Stimulated activated CD4-positive, alpha-beta T cell treated with anti-CD3 and anti-CD28 coated beads, Interleukin-4, amount 100 ng/mL, for 24 hours (primary cell): Measurements from ENCODE around the gene HNRNPA2B1.
A peak's percentile ranks its signal among the peaks of the same experiment; 100 is the strongest.

Source experiments
- DNase-seq: peaks from one replicate; pipeline ENCODE4 v3.0.0-alpha.2; 2020

The HNRNPA2B1 gene

DNA sequence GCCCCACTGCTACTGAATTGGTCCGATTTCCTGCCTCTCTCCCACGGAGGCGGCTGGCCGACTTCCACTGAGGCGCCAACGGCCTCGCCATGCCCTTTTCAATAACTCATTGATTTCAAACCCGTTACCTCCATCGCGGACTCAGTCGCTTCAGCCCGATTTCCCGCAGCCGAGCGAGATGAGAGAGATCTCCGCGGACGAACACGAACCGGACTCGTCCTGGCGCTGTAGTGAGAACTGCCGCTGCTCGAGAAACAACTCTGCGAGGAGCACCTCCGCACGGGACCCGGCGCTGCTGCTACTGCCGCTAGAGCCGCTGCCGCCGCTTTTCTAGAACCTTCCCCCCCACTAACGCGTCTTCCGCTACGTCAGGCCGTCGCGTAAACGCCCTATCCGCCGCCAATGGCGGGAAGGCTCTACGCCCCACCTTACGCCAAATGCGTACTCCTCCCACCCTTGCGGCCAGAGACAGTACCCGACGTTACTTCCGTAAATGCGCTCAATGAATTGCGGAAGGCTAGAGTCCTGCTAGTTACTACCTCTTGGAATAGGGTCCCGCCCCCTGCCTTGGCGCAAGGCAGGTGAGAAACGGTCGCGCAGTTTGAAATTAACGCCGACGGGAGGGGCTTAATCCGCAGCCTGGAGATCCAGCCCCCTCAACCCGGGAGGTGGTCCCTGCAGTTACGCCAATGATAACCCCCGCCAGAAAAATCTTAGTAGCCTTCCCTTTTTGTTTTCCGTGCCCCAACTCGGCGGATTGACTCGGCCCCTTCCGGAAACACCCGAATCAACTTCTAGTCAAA is at the start of gene HNRNPA2B1:
Gene HNRNPA2B1, minus strand, starts transcription at position 303 of the 803 bp plus-strand sequence. Its CDS starts 169 bp downstream, at position 134.
- DNase-seq = peak; percentile 98

DNA sequence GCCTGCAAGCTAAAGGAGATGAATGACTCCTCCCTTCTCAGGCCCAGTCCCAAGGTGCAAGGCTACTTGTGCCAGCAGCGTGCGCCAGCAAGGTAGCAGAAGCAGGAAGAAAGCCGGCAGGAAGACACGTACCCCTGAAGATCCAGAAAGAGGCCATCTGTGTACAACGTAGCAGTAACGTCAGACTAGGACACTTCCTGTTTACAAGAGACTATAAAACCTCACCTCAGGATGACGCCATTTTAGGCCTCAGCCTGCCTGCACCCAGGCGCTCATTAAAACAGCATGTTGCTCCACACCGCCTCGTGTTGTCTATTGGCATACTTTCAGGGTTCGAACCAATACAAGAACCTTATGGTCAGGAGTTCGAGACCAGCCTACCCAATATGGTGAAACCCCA is 49.7 kb upstream of the HNRNPA2B1 start:
- no peak for DNase-seq

DNA sequence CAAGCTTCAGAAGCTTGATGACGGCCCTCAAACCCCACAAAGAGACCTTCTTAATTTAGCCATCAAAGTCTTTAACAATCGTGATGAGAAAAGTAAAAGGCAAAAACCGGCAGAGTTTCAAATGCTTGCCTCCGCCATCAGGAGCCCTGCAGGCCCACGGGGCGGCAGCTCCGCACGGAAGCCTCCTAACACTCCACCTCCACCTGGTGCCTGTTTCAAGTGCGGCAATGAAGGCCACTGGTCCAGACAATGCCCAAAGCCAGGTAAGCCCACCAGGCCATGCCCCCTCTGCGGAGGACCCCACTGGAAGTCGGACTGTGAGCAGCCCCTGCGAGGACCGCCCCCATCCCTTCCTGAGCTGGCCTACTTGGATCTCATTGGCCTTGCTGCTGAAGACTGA is 44.6 kb upstream of the HNRNPA2B1 start:
- no peak for DNase-seq

DNA sequence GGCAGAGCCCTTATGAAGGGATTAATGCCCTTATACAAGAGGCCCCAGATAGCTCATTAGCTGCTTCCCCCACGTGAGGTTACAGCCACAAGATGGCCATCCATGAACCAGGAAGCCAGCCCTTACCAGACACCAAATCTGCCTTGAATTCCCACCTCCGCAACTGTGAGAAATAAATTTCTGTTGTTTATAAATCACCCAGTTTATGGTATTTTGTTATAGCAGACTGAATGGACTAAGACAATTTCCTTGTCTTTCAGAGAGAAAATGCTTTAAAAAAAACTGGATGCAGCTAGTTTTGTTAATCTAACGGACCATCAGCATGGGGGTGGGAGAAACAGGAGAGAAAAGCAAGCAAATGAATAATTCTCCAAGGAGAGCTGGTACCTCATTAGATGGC is 37.5 kb upstream of the HNRNPA2B1 start:
- no peak for DNase-seq

DNA sequence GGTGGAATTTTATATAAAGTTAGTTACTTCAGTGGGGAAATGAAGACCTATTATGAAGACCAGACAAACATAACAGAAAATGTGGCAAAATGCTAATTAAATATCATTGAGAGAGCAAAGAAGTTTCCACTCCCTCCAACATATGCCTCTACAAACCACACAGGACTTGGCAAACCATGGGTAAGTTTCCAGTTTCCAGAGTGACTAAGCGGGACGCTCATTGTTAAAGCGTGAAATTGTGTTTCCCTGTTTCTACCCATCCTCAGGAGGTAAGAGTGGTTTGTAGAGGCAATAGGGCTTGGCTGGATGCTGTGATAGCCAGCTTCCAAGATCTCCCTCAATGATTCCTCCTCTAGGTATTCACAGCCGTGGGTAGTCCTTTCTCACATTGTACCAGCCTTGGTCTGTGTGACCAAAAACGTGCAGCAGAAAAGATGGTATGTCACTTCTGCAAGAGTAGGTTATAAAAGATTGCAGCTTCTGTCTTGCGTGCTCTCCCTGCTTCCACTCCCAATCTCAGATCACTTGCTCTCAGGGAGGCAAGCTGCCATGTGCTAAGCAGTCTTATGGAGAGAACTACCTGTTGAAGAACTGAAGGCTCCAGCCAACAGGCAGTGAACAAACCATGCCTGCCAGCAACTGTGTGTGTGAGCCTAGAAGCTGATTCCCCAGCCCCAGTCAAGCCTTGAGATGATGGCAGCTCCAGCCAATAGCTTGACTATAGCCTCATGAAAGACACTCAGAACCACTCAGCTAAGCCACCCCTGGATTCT is 36.7 kb upstream of the HNRNPA2B1 start:
- no peak for DNase-seq

DNA sequence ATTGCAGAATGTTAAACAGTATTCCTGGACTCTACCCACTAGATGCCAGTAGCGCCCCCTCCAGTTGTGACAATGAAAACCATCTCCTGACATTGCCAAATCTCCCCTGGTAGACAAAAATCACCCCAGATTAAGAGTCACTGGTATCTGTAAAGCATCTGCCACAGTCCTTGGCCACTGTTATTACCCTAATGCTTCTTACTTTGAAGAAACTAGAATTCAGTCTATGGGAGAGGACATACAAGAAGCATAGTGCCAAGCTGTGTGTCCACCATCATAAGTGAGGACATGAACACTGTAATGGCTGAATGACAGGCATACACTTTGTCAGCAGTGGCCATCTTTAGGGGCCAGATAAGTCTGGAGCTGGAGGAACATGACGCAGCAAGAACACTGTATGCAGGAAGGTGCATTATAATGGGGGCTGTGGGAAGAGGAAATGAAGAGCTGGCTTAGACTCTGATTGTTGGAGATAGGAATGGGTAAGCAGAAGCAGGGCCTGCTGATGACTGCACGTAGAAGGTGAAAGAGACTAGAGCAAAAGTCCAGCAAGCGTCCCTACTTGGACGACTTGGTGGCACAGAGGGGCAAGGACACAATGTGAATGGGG is 33.5 kb upstream of the HNRNPA2B1 start:
- no peak for DNase-seq

DNA sequence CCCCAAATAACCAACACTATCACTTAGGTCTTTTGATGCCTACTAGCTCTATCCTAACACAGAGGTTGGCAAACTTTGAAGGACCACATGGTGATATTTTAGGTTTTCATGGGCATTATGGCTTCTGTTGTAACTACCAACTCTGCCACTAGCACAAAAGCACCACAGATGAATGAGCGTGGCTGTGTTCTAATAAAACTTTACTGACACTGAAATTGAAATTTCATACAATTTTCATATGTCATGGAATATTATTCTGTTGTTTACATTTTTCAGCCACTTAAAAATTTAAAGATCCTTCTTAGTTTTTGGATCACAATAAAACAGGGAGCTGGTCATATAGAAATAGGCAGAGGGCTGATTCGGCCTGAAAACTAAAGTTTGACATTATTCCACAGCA is 27.4 kb upstream of the HNRNPA2B1 start:
- DNase-seq = no peak

DNA sequence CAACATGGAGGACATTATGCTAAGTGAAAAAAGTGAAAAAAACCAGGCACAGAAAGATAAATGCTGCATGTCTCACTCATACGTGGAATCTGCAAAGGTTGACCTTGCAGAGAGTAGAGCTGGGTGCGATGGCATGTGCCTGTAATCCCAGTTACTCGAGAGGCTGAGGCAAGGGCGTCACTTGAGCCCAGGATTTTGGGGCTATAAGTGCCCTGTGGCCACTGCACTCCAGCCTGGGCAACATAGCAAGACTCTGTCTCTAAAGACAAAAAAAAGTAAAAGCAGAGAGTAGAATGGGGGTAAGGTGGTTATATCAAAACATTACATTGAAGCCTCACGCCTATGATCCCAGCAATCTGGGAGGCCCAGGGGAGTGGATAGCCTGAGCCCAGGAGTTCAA is 23.8 kb upstream of the HNRNPA2B1 start:
- no peak for DNase-seq

DNA sequence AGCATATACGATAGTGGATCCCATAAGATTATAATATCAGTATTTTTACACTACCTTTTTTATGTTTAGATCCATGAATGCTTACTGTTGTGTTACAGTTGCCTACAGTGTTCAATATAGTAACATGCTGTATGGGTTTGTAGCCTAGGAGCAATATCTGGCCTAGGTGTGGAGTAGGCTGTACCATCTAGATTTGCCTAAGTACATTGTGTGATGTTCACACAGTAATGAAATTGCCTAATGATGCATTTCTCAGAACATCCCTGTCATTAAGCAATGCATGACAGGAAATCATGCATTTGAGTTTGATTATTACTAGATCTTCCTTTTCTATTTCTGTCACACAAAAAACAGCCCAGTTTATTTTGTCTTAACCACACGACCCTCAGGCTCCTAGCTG is 15.5 kb upstream of the HNRNPA2B1 start:
- DNase-seq = no peak

DNA sequence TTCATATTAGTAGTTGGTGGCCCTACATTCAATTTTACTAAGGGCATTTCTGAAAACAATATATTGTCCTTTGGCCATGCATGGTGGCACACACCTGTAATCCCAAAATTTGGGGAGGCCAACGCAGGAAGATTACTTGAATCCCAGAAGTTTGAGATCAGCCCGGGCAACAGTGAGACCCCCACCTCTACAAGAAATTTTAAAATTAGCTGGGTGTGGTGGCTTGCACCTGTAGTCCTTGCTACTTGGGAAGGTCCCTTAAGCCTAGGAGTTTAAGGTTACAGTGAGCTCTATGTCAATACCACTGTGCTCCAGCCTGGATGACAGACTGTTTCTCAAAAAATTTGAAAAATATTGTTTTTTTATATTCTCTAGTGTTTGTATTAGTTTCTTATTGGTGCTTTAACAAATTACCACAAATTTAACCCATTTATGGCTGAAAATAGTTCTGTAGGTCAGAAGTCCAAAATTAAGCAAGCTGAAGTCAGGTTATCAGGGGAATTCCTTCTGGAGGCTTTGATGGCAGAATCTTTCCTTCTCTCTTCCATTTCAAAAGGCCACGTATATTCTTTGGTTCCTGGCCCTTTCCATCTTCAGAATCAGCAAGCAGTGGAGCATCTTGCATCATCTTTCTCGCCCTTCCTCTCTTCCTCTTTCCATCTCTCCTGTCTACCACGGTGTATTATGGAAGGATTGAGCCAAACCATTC is 13.4 kb upstream of the HNRNPA2B1 start:
- no peak for DNase-seq

DNA sequence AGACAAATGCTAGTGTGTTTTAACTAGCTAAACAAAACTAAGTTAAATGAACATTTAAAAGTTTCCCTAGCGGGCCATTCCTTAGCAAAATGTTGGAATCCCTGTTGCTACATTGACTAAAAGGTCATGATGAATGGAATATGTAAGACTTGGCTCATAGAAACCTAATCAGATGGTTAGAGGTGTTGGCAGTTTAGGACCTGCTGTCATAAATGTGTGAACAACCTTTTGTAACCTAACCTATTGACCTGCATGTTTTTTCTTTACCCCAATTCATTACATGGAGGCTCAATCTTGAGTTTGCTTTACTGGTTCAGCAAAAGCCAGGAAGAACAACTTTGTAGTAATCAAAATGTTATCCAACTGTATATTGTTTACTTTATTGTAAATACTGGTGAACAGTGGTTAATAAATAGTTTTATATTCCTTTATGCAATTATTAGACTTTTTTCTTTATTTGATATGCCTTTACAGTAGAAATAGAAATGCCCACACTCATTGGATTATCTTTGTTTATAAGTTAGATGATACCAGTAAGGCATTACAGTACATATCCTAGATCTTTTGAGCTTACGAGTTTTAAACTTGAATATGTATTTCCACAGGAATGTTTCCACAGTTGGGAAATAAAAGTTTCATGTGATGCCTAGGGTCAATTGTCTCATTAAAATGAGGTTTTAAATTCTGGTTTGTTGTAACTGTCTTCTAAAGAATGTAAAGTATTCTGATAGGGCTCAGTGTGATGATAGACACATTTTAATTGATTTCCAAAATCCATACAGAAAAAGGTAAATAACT is 12.6 kb upstream of the HNRNPA2B1 start:
- no peak for DNase-seq

DNA sequence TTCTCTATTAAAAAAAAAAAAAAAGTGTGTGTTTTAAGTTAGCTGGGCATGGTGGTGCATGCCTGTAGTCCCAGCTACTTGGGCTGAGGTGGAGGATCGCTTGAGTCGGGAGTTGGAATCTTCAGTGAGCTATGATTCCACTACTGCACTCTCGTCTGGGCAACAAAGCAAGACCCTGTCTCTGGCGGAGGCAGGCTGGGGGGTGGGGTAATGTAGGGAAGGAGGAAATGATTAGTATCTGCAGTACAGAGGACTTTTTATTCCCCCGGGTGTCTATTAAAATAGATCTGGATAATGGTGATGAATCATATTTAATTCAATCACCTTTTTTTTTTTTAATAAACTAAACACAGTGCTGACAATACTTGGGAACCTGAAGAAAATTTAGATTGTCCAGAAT is 7.5 kb upstream of the HNRNPA2B1 start:
- no peak for DNase-seq

DNA sequence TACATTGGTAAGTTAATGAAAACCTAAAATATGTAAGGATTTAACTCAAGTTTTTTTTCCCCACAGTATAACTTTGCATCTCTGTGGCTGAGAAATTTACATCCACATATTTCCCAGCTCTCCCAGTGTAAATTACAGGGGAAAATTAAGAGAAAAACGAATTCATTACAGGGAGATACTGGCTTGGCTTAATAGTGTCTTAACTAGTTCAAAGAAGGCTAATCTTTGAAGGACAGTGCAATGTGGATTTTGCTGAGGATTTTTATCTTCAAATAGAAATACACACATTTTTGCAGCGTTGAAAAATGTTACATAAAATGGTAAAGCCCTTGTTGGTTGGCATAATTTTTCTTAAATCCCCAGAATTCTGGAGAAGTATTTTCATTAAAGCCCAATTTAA is 2.5 kb upstream of the HNRNPA2B1 start:
- no peak for DNase-seq

DNA sequence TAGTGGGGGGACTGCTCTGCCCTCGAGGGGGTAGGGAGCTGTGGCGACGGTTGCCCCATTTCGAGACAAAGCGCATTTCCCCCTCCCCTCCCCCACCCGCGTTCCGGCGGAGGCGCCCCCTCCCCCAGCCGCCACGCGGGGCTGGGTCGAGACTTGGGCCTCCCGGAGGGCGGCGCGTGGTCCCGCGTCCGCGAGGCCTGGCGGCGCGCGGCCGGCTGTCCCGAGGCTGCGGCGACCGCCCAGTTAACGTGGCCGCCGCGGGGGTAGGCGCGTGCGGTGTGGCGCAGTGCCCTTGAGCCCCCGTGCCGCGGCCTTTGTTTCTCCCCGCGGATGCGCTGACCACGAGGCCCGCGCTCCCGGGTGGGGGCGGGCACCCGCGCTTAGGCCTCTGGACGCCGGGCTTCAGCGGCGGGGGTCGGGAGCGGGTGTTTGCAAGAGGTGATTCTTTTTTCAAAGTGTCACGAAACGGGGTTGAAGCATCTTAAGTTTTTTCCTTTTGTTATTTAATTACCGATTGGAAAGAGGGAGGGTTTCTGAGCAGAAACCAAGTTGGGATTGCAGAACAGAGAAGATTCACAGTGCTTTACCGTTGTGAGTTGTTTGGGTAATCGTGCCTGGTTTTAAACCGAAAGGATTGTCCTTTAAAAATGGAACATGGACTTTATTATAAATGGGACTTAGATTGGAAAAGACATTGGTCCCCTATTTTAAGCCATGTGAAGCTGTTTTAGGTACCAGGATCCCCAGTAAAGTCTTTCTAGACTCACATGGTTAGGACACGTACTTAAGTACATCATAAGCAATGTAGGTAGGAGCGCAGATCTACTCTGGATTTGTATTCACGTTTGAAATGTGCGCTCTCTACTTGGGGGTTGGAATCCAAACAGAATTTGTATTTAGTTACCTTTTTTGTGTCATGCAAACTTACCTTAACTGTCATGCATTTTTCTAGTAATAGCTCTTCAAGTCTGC is 1.8 kb upstream of the HNRNPA2B1 start:
- DNase-seq = peak; percentile 65

DNA sequence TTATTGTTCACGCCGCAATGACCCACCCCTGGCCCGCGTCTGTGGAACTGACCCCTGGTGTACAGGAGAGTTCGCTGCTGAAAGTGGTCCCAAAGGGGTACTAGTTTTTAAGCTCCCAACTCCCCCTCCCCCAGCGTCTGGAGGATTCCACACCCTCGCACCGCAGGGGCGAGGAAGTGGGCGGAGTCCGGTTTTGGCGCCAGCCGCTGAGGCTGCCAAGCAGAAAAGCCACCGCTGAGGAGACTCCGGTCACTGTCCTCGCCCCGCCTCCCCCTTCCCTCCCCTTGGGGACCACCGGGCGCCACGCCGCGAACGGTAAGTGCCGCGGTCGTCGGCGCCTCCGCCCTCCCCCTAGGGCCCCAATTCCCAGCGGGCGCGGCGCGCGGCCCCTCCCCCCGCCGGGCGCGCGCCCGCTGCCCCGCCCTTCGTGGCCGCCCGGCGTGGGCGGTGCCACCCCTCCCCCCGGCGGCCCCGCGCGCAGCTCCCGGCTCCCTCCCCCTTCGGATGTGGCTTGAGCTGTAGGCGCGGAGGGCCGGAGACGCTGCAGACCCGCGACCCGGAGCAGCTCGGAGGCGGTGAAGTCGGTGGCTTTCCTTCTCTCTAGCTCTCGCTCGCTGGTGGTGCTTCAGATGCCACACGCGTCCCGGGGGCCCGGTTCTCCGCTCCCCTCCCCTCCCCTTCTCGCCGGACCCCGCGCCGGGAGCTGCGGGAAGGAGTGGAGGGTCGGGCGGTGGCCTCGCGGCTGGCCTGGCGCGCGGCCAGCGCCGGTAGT is 887 bp upstream of the HNRNPA2B1 start, which contains the start of gene CBX3:
Gene CBX3, plus strand, starts transcription at position 499 of the 772 bp plus-strand sequence. CDS start 1,254 bp downstream, outside the sequence.
- DNase-seq = peak; percentile 88

DNA sequence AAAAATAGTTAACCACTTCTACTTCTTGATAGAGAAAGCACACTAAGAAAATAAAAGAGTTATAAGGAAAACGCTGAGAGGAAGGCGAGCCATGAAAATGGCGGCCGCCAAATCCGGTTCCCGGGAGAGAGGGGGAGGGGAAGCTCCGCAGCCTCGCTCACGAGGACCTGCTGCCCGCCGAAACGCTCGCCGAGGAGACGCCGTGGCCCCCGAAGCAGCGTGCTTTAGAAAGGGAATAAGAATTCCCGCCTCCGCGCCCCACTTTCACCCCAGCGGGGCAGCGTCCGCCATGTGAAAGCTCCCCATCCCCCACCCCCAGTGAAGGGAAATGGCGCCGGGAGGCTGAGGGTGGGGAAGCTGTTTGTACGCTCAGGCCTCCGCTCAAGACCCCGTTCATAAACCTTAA is 505 bp downstream of the HNRNPA2B1 start:
- peak; percentile 83 for DNase-seq

DNA sequence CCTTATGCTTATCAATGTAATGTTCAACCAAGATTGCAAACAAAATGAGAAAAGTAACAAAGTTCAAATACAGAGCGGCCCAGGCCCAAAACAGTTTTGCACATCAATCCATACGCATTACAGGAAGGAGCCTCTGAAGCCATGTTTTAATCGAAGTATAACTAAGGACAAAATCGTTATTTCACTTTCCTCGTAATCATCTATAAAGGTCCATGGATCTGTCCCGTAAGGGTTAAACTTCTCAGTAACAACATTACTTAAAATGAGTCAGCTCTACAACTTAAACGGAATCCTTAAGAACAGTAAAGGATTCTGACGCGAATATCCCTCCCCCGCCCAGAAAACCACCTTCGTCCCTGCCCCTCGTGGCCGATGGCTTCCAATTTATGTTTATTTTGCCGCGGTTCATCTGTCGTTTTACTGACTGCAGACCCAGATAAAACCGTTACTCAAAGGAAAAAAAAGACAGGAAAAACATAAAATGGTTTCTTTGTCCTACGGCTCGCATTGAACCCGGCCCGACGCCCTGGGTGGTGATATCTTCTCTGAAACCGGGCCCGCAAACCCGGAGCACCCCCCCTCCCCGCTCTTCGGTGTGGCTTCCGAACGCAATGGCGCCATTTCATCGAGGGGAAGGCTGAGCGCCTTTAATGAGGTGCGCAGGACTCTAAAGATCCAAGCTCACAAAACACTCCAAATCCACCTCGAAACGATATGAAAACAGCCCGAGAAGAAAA is 1.1 kb downstream of the HNRNPA2B1 start:
- DNase-seq = peak; percentile 72

DNA sequence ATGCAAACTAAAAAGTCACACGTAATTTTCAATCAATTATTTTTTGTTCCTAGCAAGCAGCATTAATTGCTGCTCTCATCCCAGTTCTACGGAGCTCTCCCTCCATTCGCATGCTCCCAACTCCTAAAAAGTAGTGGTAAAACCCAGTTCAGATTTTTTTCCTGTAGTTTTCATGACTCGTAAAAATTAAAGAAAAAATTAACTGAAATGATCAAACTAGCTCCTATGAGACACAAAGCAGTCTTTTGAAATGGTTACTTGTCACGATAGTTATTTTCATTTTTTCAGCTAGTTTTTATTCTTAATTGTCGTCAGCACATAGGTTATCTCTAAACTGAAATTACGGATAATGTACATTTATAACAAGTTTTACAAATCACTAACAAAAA is 1.8 kb downstream of the HNRNPA2B1 start:
- DNase-seq = no peak

DNA sequence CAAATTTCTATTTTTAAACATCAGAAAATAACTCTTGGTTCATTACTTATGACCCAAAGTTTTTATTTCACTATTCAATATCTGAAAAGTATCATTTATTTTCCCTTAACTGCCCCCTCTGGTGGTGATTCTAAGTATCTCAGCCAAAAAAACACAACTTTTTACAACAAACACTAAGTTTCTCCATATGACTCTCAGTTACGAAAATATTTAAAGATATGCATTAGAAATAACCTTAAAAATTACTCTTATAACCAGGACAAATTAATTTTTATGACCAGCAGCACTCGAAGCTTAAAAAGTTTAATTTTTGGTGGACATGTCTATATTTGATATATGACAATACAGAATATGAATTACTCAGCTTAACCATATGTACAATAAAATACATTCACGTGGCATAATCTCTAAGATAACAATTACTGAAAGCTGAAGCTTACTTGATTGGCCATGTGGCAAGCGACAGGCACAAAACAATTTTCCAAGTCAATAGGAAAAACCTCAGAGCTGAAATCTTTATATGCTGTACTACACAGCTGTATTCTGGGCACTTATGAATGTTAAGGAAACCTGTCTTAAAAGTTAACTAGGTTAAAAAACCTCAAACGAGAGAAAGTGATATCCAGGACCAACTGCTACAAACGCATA is 2.3 kb downstream of the HNRNPA2B1 start:
- DNase-seq = no peak
